ENCODE measurements around the gene RPA3. TPM values are rescaled to one million over a fixed set of nuclear protein-coding genes. Genes with fewer than 3 reads are reported as not detected.

RPA3 gene
- total RNA-seq = 22.2 and 49.5 TPM in 2 replicates

GRCh38 chr7:7718492-7718891, at the start of gene RPA3:
TSS of gene RPA3 (minus strand) at chr7:7718607. CDS start at chr7:7640418, 78,189 bp downstream.
- DNase-seq (ENCODE audit: low read depth) = no peak

- DNase-seq (ENCODE audit: low read depth) = no peak
These were observed 48.3 kb upstream of the RPA3 start for GRCh38 chr7:7766671-7767070.

- DNase-seq (ENCODE audit: low read depth) = peak; percentile 66
These were observed 47.0 kb upstream of the RPA3 start for GRCh38 chr7:7765422-7765821.

- no peak for DNase-seq (ENCODE audit: low read depth)
These were observed 46.4 kb upstream of the RPA3 start for GRCh38 chr7:7764520-7765396.

DNA sequence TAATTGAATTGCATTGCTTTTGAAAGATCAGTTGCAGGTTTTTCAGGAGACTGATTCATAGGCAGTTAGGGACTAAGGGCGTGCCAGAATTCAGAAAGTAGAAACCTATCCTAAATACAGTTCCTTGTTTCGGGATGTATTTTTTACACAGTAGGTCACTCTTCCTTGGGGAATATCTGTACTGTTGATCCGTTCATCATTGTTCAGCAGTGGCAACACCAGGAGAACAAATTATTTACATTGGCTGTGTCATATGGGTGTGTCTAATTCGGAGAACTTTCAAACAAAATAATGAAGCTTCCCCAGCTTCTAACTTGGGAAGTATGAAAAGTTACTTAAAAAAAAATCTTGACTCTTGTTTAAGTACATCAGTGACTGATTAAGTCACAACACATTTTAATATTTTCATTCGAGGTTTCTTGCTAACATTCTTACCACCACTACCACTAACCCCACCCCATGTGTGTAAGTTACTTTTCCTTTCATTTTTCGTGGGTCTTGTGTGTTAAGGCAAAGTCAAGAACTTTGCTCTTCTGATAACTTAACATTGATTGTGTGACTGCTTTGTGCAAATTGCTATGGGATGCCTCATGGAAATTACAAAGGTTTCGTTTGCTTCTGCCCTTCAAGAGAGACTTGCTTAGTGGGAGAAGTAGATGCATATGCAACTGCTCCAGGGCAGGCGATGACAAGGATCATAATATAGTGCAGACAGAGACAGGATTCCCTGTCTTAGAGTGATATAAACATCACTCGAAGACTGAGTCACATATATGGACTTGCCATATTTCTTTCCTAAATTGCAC, 43.8 kb upstream of the RPA3 start:
- DNase-seq (ENCODE audit: low read depth) = no peak

- peak; percentile 44 for DNase-seq (ENCODE audit: low read depth)
These were observed 43.0 kb upstream of the RPA3 start for GRCh38 chr7:7761340-7761973.

- DNase-seq (ENCODE audit: low read depth) = no peak
These were observed 39.2 kb upstream of the RPA3 start for GRCh38 chr7:7757576-7757975.

DNA sequence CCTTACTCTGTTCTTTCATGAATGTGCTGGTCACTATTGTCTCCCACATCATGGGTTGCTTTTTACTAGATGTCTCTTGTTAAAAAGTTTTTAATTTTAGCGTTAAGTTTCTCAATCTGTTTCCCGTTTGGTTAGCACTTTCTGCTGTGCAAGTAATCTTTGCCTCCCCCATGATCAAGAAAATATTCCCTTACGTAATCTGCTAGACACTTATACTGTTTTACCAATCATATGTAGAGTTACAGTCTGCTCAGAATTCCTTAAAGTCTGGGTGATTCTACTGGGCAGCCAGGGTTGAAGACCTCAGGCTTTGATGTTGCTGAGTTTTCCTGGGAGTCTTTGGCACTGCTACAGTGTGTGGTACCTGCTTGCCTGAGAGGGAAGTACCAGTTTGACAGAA, 38.2 kb upstream of the RPA3 start:
- DNase-seq (ENCODE audit: low read depth) = no peak

DNA sequence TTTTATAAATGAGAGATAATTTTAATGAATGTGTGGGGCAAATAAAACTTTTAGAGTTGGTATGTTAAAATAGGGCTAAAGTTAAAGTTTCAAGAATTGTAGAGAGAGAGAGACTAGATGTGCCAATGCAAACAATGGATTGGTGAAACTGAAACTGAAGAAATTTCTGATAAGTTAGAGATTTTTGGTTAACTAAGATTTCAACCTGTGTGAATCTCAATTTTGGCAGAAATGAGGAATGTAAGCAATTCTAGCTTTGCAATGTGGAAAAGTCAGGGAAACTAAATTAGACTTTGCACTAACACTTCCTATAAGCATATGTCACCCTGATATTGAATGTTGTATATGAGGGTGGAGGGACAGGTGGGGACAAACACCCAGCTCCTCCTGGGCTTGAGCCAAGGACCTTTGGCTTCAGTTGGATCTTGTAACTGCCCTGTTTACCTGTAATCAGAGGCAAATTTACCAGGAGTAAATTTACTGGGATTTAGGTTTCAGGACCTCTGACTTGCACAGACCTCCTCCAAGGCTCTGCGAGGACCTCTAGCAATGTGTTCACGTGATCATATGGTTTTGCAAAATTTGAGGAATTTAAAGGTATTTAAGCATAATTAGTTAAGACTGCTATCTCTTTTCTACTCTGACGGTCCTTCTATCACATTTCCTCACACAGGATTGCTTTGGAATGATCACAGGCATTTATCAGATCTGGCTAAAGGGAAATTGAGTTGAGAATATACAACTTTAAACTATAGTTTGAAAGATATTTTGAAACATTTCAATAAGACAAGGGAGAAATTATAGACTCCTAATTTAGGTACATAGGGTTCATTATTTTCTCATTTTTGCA, 33.1 kb upstream of the RPA3 start:
- DNase-seq (ENCODE audit: low read depth) = no peak

GRCh38 chr7:7750571-7751242, 32.3 kb upstream of the RPA3 start:
- no peak for DNase-seq (ENCODE audit: low read depth)

- no peak for DNase-seq (ENCODE audit: low read depth)
These were observed 28.1 kb upstream of the RPA3 start for GRCh38 chr7:7746458-7746857.

DNA sequence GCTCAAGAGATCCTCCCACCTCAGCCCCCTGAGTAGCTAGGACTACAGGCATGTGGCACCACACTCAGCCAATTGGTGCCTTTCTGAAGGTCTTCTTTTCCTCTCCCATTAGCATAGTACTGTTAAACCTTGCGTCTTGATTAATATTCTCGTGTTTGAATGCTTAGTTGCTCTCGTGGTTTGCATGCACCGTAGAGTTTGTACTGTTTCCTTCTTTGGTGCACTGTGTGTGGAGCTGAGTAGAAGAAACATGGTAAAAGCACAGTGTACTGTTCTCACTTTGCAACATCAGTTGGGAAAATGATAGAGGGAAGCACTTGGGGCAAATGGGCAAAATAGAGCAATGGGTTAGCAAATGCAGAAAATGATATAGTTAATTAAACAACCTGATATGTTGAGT, 27.6 kb upstream of the RPA3 start:
- DNase-seq (ENCODE audit: low read depth) = no peak

GRCh38 chr7:7745258-7745657, 26.9 kb upstream of the RPA3 start:
- no peak for DNase-seq (ENCODE audit: low read depth)

DNA sequence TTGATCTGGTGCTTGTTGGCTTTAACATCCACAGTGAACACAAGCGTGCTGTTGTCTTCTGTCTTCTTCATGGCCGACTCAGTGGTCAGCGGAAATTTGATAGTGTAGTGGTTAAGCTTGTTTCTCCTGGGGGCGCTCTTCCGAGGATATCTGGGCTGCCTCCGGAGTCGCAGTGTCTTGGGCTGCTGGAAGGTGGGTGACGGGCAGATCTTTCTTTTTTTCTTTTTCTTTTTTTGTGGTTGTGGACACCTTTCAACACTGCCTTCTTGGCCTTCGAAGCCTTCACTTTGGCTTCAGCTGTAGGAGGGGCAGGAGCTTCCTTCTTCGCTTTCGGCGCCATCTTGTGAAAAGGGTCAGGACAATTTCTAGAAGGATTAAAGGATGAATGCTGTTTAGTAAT, 23.8 kb upstream of the RPA3 start:
- no peak for DNase-seq (ENCODE audit: low read depth)

DNA sequence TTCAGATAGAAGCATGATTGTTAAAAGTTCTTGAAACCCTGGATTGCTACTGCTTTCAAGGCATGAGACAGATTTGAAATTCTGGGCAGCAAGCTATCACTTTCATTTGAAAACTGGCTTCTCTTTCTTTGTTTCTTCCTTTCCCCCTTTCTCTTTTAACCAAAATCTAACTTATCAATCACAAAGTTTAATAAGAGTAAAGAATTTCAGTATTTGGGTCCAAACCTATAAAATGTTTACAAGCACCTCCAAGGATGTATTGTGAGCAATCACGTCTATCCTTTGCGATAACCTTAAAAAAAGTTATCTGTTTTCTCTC, 21.6 kb upstream of the RPA3 start:
- DNase-seq (ENCODE audit: low read depth) = no peak

GRCh38 chr7:7739204-7740036, 21.0 kb upstream of the RPA3 start:
- DNase-seq (ENCODE audit: low read depth) = peak; percentile 20

DNA sequence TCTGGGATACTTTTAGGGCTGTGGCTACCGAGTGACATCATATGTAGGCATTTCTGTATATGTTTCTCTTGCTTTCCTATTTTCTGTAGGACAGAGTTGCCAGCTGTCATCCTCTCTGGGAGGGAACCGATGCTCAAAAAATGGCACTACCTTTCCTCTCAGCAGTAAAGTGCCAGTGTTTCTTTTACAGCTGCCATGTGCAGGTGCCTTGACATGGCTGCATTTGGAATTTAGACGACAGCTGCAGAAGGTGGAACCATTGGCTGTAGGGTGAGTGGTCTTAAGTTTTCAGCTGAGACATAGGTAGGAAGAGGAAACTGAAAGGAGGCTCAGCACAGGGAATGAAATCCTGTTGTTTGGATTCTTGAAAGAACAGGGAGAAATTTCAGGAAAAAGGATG, 20.2 kb upstream of the RPA3 start:
- DNase-seq (ENCODE audit: low read depth) = no peak

DNA sequence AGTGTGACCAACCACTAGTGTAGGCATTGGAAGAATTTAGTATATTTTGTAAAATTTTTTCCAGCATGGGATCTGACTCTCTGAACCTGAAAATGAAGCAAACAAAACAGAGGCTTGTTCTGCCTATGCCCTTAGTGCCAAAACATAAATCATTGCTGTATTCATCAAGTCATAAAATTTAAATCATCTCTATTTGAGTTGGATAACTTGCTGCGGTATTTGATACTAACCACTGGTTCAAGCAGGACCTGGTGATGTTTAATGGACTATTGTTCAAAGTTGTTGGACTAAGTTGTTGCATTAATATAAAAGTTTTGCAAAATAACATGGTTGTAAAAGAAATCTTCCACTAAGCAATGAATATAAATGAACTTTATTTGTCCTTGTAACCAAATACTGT, 19.8 kb upstream of the RPA3 start:
- DNase-seq (ENCODE audit: low read depth) = no peak

DNA sequence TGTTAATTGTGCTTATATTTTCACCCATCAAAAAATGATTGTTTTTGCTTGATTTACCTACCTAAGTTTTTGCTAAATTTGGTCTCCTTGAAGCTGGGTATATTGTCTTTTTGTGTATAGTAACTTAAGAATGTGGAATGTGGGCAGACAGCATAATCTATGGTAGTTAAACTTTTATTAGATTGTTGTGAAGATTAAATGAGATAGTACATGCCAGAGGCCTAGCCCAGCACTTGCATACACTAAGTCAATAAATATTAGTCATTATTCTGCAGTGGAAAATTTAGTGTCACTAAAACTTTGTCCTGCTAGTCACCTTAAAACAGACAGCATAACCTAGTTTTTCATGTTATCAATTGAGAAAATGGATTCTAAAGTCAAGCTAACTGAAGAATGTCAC, 19.3 kb upstream of the RPA3 start:
- DNase-seq (ENCODE audit: low read depth) = no peak

GRCh38 chr7:7736671-7737070, 18.3 kb upstream of the RPA3 start:
- DNase-seq (ENCODE audit: low read depth) = no peak

Data from renal cortical epithelial cell (primary cell).